Activated T-cell treated with anti-CD3 and anti-CD28 coated beads, Interleukin-2, amount 50 U/mL, for 48 hours (primary cell): ENCODE data around the gene CARS2.
"Not testable (repeated sequence)": the region's sequence is repeated elsewhere in the genome, so short reads cannot be mapped to it uniquely, and the experiment has no call there.

ENCODE experiments used
- DNase-seq, 2 experiments: peaks; one replicate each; pipeline ENCODE4 v3.0.0-alpha.2; 2020

Gene CARS2

GRCh38 chr13:110705826-110706569, at the start of gene CARS2:
Gene CARS2 (minus strand): TSS chr13:110706116. CDS start chr13:110706093, 23 bp downstream.
- peak; percentile 94 to 96 for DNase-seq

GRCh38 chr13:110748271-110748670, 42.4 kb upstream of the CARS2 start:
- no peak for DNase-seq

- DNase-seq = no peak
These were observed 40.5 kb upstream of the CARS2 start for GRCh38 chr13:110746438-110746837.

GRCh38 chr13:110743687-110744086, 37.8 kb upstream of the CARS2 start:
- DNase-seq = no peak

DNA sequence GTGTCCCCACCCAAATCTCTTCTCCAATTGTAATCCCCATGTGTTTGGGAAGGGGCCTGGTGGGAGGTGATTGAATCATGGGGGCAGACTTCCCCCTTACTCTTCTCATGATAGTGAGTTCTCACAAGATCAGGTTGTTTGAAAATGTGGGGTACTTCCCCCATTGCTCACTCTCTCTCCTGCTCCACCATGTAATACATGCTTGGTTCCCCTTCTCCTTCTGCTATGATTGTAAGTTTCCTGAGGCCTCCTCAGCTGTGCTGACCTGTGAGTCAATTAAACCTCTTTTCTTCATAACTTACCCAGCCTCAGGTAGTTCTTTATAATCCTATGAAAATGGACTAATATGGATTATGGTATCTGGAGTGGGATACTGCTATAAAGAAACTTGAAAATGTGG, 31.6 kb upstream of the CARS2 start:
- DNase-seq = no peak

GRCh38 chr13:110734561-110734960, 28.6 kb upstream of the CARS2 start:
- no peak for DNase-seq

- no peak for DNase-seq
These were observed 25.2 kb upstream of the CARS2 start for GRCh38 chr13:110731072-110731471.

GRCh38 chr13:110726726-110727125, 20.8 kb upstream of the CARS2 start:
- peak; percentile 75 to 79 for DNase-seq

GRCh38 chr13:110726153-110726552, 20.2 kb upstream of the CARS2 start:
- DNase-seq = not testable (repeated sequence)

- DNase-seq = no peak
These were observed 17.7 kb upstream of the CARS2 start for GRCh38 chr13:110723598-110723997.

DNA sequence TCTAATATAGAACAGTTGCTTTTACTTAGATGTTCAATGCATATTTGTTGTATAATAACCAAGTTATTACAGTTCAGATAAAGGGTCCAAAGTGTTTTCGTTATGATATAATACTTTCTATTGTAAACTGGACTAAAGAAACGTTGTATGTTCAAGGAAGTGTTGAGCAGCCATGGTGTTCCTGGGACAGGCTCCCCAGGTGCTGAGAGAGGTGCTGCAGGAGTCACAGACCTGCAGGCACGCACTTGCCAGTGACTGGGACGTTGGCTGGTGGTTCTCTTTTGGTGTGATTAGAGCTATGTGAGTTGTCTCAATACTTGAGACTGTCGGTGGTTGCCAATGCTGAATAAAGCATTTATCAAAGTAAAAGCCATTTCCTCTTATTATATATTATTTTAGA, 17.1 kb upstream of the CARS2 start:
- DNase-seq = no peak

DNA sequence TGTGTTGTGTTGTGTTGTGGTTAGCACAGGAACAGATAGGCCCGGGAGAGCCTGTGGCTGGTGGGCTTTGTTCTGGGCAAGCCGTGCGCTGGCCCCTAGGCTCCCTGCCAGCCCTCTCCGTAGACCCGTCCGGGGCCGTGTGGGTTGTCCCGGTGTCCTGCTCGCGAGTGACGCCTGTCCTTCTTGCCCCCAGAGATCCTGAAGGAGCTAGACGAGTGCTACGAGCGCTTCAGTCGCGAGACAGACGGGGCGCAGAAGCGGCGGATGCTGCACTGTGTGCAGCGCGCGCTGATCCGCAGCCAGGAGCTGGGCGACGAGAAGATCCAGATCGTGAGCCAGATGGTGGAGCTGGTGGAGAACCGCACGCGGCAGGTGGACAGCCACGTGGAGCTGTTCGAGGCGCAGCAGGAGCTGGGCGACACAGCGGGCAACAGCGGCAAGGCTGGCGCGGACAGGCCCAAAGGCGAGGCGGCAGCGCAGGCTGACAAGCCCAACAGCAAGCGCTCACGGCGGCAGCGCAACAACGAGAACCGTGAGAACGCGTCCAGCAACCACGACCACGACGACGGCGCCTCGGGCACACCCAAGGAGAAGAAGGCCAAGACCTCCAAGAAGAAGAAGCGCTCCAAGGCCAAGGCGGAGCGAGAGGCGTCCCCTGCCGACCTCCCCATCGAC, 13.3 kb upstream of the CARS2 start:
- no peak for DNase-seq

DNA sequence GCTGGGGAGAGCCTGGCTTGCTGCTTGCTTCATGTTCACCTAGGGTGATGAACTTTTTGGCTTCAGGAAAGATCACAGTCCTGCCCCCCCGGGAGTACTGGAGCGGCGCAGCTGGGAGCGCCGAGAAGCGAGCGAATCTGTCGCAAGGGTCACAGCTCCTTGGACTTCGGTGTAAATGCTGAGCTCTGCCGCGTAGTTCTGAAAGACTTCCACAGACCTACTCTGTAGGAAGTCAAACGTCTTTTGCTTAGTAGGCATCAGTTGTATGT, 10.3 kb upstream of the CARS2 start:
- peak in 1 of 2 experiments; percentile 51 for DNase-seq

DNA sequence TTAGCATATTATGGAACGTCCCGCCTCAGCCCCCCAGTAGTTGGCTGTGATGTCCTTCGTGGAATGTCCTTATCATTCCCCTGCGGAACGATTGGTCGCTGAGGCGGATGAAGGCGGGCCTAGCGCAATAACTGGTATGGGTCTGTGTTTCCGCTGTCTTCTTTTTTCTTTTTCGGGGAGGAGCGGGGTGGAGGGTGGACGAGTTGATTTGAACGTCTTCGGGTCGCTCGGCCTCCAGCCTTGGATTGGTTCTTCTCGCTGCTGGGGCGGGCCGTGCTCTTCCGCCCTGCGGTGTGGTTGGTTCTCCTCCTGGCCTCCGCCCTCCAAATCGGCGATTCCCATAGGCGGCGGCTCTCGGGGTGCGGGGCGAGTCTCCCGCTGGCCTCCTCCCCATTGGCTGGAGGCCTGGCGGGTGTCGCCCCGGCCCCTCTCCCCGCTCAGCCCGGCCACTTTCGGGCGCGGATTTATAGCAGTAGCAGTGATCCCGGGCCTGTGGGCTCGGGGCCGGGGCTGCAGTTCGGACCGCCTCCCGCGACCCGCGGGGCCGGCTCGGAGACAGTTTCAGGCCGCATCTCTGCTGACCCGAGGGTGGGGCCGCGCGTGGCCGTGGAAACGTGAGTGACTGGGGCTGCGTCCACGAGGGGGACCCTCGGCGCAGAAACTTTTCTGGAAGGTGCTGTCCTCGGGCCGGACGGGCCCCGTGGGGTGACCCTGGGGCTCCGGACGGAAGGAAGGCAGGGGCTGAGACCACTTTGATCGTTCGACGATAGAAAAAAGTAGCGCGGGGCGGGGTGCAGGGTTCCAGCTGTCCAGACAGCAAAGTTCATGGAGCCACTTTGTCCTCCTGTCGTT, 9.7 kb upstream of the CARS2 start:
- peak; percentile 94 to 95 for DNase-seq

DNA sequence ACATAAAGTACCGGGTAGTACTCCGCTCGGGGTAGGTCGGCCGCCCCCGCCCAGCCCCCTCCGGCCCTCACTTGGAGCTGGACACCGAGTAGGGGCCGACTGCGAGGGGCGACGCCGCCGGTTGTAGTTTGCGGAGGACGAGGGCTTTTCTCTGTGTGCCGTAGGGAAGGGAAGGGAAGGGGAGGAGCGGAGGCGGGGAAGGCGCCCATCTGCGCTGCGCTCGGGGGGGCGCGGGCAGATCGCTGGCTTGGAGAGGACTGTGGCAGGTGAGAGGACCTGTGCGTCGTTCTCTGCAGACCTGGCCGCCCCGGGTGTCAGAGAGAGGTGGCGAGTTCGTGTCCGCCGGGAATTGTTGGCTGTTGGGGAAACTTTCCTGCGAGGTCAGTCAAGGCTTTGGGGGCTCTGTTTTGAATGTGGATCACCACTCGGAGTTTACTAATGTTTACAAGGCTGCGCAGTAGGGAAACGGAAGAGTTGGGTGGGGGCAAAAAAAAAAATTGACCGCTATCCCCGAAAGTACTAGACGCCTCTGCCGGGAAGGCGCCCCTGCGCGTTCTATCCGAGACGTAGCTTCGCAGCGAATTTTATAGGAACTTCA, 9.0 kb upstream of the CARS2 start:
- DNase-seq = peak in 1 of 2 experiments; percentile 71

GRCh38 chr13:110713981-110714796, 8.3 kb upstream of the CARS2 start:
- peak; percentile 73 to 76 for DNase-seq

- DNase-seq = no peak
These were observed 7.7 kb upstream of the CARS2 start, which contains the start of gene ING1 for GRCh38 chr13:110713642-110713952. Gene ING1 (plus strand): TSS chr13:110713700. CDS start chr13:110714150, 450 bp downstream.

- DNase-seq = peak; percentile 99
These were observed 7.1 kb upstream of the CARS2 start for GRCh38 chr13:110712849-110713641.

GRCh38 chr13:110712081-110712848, 6.3 kb upstream of the CARS2 start:
- DNase-seq = peak; percentile 95

- no peak for DNase-seq
These were observed 855 bp upstream of the CARS2 start for GRCh38 chr13:110706570-110707372.
